HG03175 (cell line): ENCODE data around the gene RRAS2.
"Not testable (repeated sequence)": the region's sequence is repeated elsewhere in the genome, so short reads cannot be mapped to it uniquely, and the experiment has no call there.

Experiments
- ATAC-seq: cut with Tn5 transposase; IDR thresholded peaks from one replicate; pipeline ENCODE4 v1.9.1; 2021; ENCODE audit warnings: mild to moderate bottlenecking, moderate library complexity; ENCODE audit not compliant: unreplicated experiment

RRAS2 gene

GRCh38 chr11:14308897-14309387, 50.0 kb downstream of the RRAS2 start:
- peak; percentile 49 for ATAC-seq

- ATAC-seq = peak; percentile 51
Observed at GRCh38 chr11:14308114-14308896, 50.7 kb downstream of the RRAS2 start.

- no peak for ATAC-seq
Observed at GRCh38 chr11:14306481-14306880, 52.5 kb downstream of the RRAS2 start.

GRCh38 chr11:14305649-14306048, 53.3 kb downstream of the RRAS2 start:
- no peak for ATAC-seq

- no peak for ATAC-seq
Observed at GRCh38 chr11:14304601-14305000, 54.4 kb downstream of the RRAS2 start.

GRCh38 chr11:14300661-14301304, 58.2 kb downstream of the RRAS2 start:
- peak; percentile 79 for ATAC-seq

- no peak for ATAC-seq
Observed at GRCh38 chr11:14299921-14300320, 59.1 kb downstream of the RRAS2 start.

GRCh38 chr11:14290422-14290821, 68.6 kb downstream of the RRAS2 start:
- ATAC-seq = no peak

- no peak for ATAC-seq
Observed at GRCh38 chr11:14288189-14288935, 70.6 kb downstream of the RRAS2 start.

- not testable (repeated sequence) for ATAC-seq
Observed at GRCh38 chr11:14278869-14279268, 80.1 kb downstream of the RRAS2 start.

GRCh38 chr11:14275076-14275475, 83.9 kb downstream of the RRAS2 start:
- no peak for ATAC-seq

GRCh38 chr11:14273895-14274294, 85.1 kb downstream of the RRAS2 start:
- ATAC-seq = no peak

GRCh38 chr11:14270690-14271542, 88.1 kb downstream of the RRAS2 start:
- ATAC-seq = peak; percentile 72

- no peak for ATAC-seq
Observed at GRCh38 chr11:14269692-14270573, 89.0 kb downstream of the RRAS2 start.

- no peak for ATAC-seq
Observed at GRCh38 chr11:14267861-14268635, 90.9 kb downstream of the RRAS2 start.

- ATAC-seq = no peak
Observed at GRCh38 chr11:14266622-14267021, 92.4 kb downstream of the RRAS2 start.

GRCh38 chr11:14264966-14265365, 94.0 kb downstream of the RRAS2 start:
- no peak for ATAC-seq

GRCh38 chr11:14262271-14262846, 96.6 kb downstream of the RRAS2 start:
- no peak for ATAC-seq

GRCh38 chr11:14261066-14261465, 97.9 kb downstream of the RRAS2 start:
- no peak for ATAC-seq
